22Rv1 (cell line): ENCODE data around the gene AATK.

Experiments used
- ZFX ChIP-seq: fragments of 450-650 bp; IDR thresholded peaks from 2 replicates; pipeline ENCODE4 v1.6.1; 2017; ENCODE audit warnings: antibody characterized with exemption, borderline replicate concordance
- TF ChIP-seq, protein P1 (sequence below): fragments of 450-650 bp; IDR thresholded peaks from 2 replicates; pipeline ENCODE4 v1.5.1; 2017; ENCODE audit warnings: mild to moderate bottlenecking

DNA sequence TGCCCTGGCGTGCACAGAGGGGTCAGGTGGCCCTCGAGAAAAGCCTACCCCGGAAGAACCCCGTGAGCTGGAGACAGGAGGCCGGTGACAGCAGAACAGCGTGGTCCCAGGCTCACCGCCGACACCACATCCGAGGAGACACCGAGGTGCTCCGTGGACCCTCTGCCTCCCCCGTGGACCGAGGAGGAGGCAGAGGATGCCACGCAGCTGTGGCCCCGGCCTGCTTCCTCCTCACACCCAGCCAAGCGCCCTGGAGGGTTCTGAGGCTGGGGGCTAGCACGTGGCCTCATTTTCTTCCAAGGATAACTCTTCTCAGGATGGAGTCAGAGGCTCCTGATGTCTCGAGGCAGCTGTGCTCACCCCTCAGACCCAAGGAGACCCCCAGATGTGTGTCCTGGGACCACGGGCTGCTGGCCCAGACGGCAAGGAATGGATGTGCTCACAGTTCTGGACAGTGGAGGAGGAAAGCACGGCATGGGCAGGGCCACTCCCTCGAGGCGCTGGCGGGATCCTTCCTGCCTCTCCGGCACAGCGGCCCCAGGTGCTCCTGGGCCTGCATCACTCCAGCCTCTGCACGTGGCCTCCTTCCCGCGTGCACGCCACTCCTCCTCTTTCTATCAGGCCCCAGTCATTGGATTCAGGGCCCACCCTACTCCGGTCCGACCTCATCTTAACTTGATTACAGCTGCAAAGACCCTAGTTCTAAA is 5.1 kb downstream of the AATK start:
- TF ChIP-seq, protein P1, sequence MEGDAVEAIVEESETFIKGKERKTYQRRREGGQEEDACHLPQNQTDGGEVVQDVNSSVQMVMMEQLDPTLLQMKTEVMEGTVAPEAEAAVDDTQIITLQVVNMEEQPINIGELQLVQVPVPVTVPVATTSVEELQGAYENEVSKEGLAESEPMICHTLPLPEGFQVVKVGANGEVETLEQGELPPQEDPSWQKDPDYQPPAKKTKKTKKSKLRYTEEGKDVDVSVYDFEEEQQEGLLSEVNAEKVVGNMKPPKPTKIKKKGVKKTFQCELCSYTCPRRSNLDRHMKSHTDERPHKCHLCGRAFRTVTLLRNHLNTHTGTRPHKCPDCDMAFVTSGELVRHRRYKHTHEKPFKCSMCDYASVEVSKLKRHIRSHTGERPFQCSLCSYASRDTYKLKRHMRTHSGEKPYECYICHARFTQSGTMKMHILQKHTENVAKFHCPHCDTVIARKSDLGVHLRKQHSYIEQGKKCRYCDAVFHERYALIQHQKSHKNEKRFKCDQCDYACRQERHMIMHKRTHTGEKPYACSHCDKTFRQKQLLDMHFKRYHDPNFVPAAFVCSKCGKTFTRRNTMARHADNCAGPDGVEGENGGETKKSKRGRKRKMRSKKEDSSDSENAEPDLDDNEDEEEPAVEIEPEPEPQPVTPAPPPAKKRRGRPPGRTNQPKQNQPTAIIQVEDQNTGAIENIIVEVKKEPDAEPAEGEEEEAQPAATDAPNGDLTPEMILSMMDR = no peak
- no peak for TF ChIP-seq ZFX
